GM10266 (cell line): Measurements from ENCODE around the gene CNGA2.
"Not testable (repeated sequence)": the region's sequence is repeated elsewhere in the genome, so short reads cannot be mapped to it uniquely, and the experiment has no call there.

Experiments
- DNase-seq: peaks from one replicate; pipeline ENCODE4 v3.0.0; 2012; ENCODE audit errors: extremely low spot score
- TF ChIP-seq, protein P1 (sequence below): IDR thresholded peaks from 2 replicates; pipeline ENCODE4 v1.5.1; 2012; ENCODE audit warnings: mild to moderate bottlenecking, low read depth; ENCODE audit not compliant: control insufficient read depth, insufficient read depth; ENCODE audit errors: missing control alignments

The CNGA2 gene

DNA sequence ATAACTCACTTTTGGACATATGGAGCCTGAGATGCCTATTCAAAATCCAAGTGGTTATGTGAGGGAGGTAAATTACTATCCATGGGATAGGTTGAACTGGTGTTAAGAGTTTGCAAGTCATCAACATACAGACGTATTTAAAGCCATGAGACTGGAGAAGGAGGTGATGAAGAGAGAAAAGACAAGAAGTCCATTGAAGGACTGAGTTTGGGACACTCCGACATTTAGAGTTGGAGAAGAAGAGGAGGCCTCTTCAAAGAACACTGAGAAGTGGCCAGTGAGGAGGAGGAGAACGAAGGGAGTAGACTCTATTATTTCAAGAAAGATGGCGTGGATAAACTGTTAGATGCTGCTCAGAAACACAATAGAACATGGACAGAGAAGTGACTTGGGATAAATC lies at the start of gene CNGA2:
TSS of gene CNGA2 (plus strand) at position 301 of the 400 bp plus-strand sequence. CDS start 3,738 bp downstream, outside the sequence.
- no peak for DNase-seq
- TF ChIP-seq, protein P1, sequence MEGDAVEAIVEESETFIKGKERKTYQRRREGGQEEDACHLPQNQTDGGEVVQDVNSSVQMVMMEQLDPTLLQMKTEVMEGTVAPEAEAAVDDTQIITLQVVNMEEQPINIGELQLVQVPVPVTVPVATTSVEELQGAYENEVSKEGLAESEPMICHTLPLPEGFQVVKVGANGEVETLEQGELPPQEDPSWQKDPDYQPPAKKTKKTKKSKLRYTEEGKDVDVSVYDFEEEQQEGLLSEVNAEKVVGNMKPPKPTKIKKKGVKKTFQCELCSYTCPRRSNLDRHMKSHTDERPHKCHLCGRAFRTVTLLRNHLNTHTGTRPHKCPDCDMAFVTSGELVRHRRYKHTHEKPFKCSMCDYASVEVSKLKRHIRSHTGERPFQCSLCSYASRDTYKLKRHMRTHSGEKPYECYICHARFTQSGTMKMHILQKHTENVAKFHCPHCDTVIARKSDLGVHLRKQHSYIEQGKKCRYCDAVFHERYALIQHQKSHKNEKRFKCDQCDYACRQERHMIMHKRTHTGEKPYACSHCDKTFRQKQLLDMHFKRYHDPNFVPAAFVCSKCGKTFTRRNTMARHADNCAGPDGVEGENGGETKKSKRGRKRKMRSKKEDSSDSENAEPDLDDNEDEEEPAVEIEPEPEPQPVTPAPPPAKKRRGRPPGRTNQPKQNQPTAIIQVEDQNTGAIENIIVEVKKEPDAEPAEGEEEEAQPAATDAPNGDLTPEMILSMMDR, result no peak

DNA sequence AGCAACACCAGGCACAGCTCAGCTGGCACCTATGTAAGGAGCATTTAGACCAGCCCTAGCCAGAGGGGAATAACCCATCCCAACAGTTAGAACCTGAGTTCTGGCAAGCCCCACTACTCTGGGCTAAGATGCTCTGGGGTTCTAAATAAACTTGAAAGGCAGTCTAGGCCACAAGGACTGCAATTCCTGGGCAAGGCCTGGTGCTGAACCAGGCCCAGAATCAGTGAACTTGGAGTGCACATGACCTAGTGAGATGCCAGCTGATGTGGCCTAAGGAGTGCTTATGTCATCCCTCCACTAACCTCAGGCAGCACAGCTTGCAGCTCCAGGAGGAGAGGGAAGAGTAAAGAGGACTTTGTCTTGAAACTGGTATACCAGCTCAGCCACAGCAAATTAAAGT lies 46.9 kb upstream of the CNGA2 start:
- no peak for DNase-seq
- TF ChIP-seq, protein P1, result no peak

DNA sequence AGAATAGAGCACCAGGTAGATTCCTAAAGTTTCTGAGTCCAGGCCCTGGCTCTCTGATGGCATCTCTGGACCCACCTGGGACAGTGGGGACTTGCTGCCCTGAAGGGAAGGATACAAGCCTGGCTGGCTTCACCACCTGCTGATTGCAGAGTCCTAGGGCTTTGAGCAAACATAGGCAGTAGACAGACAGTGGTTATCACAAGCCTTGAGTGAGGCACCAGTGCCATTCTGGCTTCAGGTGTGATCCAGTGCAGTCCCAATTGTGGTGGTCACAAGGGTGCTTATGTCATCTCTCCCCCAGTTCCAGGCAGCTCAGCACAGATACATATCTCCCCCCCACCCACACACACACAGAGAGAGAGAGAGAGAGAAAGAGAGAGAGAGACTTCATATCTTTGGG lies 45.9 kb upstream of the CNGA2 start:
- TF ChIP-seq, protein P1, result no peak
- DNase-seq, result no peak

DNA sequence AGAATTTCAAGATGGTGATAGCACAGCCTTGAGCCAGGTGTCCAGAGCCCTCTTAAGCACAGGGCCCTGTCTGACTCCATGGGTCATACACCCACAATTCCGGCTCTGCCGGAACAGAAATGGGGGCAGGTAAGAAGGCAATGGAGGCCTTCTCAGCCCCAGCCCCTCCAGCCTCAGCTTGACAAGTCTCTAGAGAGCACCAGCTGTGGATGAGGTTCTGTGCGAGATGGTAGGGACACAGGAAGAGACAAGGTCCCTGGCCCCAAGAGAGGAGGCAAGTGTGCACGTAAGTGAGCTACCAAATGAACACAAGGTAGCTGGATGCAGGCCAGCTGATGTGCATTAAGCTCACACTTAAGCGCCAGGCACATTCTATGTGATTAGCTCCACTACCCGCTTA lies 41.7 kb upstream of the CNGA2 start:
- TF ChIP-seq, protein P1, result no peak
- DNase-seq, result no peak

DNA sequence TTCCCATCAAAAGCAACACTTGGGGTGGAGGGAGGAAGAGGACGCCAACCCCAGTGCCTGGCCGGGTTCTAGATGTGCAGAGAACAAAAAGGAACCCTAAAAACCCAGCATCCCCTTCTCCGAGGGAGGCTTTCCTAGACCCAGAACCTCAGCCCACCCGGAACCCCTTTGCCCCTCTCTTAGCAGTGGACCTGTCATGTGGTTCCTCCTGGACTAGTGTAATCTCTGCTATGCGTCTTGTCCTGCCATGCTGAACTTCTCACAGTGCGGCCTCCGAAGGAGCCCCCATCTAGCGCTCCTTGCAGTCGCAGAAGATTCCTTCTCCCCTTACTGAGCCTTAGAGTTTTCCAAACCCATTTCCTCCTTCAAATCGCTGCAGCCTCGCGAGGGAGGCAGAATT lies 40.4 kb upstream of the CNGA2 start:
- TF ChIP-seq, protein P1, result no peak
- DNase-seq, result no peak

DNA sequence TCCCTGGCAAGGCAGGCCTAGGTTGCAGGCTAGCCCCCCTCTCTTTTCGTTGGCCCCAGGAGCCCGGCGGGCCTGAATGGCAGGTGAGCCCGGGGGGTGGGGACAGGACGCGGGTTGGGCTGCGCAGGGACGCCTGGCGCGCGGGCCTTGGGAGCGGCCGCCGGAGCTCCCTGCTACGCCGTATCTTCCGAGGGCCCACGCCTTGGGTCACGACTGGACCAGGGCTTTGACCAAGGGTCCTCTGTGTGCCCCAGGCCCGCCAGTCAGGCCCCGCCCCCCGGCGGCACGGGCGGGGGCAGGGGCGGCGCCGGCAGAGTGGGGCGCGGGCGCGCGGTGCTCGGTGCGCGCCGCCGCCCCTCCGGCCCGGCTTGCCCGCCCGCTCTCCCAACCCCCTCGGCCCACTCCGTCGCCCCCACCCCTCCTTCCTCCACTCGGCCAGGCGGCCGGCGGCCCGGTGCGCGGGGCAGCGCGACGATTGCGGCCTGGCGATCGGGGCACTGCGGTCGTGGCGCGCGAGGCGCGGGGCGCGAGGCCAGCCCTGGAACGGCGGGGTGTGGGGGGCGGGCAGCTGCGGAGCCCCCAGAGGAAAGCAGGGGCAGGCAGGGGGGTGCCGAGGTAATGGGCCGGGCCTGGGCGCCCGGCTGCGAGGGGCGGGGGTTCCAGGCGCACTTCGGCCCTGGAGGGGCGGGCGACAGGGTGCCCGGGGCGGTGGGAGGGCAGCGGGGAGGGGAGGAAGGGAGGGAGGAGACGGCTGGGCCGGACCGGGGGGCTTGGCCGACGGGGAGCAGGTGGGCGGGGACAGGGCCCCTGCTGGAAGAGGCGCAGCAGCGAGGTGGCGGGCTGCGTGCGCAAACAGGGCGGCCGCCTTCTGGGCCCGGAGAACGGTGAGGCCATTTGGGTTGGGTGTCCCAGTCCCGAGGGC lies 39.6 kb upstream of the CNGA2 start, which contains the start of gene PRRG3:
TSS of gene PRRG3 (plus strand) at position 798 of the 922 bp plus-strand sequence. CDS start 3,357 bp downstream, outside the sequence.
- TF ChIP-seq, protein P1, result no peak
- DNase-seq, result no peak

DNA sequence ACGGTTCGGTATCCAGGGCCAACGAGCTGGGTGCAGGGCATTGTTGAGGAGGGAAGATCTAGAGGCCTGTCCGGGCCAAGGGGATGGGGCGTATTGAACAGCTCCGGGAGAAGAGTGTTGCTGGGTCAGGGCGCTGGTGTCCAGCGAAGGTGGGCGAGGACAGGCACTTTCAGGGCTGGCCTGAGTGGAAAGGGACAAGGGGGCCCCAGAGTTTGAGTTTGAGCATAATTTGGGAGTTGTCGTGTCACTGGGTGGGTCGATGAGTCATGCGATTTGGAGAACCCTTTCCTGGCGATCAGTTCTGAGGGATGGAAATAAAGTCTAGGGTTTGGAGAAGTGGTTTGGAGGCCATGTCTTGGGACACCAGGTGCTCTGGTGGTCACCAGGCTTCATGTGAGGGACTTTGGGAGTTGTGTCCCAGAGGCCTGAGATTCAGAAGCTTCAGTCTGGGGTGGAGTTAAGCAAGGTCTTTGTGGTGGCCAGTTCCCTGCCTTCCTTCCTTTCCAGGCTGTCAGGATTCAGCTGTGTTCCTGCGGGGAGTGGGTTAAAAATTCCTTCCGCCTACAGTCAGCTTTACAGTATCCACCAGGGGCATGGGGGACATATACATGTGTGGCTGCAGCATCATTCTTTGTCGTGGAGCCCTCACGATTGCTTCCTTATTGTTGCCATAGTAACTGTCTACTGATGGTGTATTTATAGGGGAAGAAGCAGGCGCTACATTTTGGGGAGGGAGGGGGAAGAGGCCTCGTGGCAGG lies 38.8 kb upstream of the CNGA2 start:
- TF ChIP-seq, protein P1, result no peak
- no peak for DNase-seq

DNA sequence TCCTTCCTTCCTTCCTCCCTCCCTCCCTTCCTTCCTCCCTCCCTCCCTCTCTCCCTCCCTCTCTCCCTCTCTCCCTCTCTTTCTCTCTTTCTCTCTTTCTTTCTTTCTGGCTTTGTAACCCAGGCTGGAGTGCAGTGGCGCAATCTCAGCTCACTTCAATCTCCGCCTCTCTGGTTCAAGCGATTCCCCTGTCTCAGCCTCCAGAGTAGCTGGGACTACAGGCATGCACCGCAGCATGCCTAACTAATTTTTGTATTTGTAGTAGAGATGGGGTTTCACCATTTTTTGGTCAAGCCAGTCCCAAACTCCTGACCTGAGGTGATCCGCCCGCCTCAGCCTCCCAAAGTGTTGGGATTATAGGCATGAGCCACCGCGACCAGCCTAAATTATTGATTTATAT lies 37.5 kb upstream of the CNGA2 start:
- DNase-seq, result not testable (repeated sequence)
